Measurements from ENCODE around the gene LRRC49.

DNA sequence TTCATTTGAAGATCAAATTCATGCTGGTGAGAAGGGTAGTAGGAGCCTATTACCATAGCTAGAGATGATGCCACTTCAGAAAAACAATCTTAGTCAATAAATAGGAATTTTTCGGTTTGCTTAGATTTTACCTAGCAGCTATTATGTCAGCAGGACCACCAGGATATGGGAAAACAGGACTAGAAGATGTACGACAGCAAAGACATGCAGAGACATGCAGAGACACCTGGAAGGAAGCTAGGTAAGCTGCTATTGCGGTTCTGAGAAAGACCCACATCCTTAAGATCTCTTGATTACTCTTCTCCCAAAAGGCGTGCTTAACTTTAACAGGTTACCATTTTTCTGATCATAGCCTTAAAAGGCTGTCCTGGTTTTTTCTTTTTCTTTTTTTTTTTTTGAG is 157.8 kb downstream of the LRRC49 start:
- TF ChIP-seq, protein P1, sequence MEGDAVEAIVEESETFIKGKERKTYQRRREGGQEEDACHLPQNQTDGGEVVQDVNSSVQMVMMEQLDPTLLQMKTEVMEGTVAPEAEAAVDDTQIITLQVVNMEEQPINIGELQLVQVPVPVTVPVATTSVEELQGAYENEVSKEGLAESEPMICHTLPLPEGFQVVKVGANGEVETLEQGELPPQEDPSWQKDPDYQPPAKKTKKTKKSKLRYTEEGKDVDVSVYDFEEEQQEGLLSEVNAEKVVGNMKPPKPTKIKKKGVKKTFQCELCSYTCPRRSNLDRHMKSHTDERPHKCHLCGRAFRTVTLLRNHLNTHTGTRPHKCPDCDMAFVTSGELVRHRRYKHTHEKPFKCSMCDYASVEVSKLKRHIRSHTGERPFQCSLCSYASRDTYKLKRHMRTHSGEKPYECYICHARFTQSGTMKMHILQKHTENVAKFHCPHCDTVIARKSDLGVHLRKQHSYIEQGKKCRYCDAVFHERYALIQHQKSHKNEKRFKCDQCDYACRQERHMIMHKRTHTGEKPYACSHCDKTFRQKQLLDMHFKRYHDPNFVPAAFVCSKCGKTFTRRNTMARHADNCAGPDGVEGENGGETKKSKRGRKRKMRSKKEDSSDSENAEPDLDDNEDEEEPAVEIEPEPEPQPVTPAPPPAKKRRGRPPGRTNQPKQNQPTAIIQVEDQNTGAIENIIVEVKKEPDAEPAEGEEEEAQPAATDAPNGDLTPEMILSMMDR (conservative IDR thresholded peaks at IDR 0.05; ENCODE audit: low read length) = no peak
- no peak for TF ChIP-seq EZH2phosphoT487 (IDR thresholded peaks at IDR 0.05; ENCODE audit: borderline replicate concordance, low read depth, low read length)
